BLaER1 (cell line): ENCODE measurements around the gene DDIT3.
A peak's percentile ranks its signal among the peaks of the same experiment; 100 is the strongest.

Experiments used
- H3K27ac ChIP-seq: shearing (Covaris generic); formaldehyde crosslinking; 2 replicates; pipeline ENCODE4 v1.8.1; 2022
- H3K27me3 ChIP-seq: shearing (Covaris generic); formaldehyde crosslinking; 2 replicates; pipeline ENCODE4 v1.8.1; 2022
- H3K36me3 ChIP-seq: shearing (Covaris generic); formaldehyde crosslinking; 2 replicates; pipeline ENCODE4 v1.8.1; 2022
- H3K4me1 ChIP-seq: shearing (Covaris generic); formaldehyde crosslinking; 2 replicates; pipeline ENCODE4 v1.8.1; 2022
- H3K4me2 ChIP-seq: shearing (Covaris generic); formaldehyde crosslinking; 2 replicates; pipeline ENCODE4 v1.8.1; 2022
- H3K4me3 ChIP-seq: shearing (Covaris generic); formaldehyde crosslinking; 2 replicates; pipeline ENCODE4 v1.8.1; 2022
- H3K9ac ChIP-seq: shearing (Covaris generic); formaldehyde crosslinking; 2 replicates; pipeline ENCODE4 v1.8.1; 2022
- H3K9me3 ChIP-seq: shearing (Covaris generic); formaldehyde crosslinking; 2 replicates; pipeline ENCODE4 v1.8.1; 2022
- H4K20me1 ChIP-seq: shearing (Covaris generic); formaldehyde crosslinking; 2 replicates; pipeline ENCODE4 v1.8.1; 2022
- Cebpa-rat ChIP-seq: shearing (Covaris generic); IDR thresholded peaks from 2 replicates; pipeline ENCODE4 v1.8.1; 2022

The DDIT3 gene

DNA sequence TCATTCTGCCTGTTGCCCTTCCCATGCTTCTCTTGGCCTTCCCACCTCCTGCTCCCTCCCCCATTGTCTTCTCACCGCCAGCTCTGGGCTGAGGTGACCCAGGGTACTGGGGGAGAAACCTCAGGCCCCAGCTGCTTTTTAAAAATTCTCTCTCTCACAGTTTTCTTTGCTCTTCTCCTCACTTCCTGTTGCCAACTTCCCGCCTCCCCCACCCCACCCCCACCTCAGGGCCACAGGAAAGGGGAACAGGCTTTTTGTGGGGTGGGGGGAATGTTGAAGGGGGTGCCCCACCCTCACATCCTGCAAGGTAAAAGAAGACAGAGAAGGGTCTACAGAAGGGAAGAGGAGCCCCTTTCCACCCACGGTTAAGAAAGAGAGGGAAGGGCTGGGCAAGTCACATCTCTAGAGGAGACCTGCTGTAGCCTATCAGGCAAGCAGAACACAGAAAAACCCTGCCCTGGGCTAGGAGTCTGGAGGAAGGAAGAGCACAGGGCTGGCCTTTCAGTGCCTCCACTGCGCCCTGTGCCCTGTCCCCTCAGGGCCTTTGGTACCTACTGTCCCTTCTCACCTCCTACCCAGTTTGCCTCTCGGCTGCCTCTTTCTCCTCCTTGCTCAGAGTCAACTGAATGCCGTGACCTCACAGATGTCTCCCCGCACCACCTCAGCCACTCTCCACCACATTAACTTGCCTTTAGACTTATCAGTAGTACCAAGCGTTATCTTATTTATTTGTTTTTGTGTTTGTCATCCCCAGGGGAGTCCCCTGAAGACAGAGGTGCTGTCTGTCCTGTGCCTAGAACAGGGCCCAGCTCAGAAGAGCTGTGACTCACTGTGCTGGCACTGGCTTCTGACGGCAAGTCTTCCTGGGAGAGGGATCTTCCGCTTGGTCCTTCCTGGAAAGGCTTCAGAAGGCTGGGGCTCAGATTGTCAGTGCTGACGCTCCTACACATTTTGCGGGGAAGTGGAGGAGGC is 42.3 kb downstream of the DDIT3 start:
- peaks cover 63% of the 10 kb centered on the region for H3K4me1 ChIP-seq
- peak overlapping the region; percentile 87 for H3K9ac ChIP-seq

DNA sequence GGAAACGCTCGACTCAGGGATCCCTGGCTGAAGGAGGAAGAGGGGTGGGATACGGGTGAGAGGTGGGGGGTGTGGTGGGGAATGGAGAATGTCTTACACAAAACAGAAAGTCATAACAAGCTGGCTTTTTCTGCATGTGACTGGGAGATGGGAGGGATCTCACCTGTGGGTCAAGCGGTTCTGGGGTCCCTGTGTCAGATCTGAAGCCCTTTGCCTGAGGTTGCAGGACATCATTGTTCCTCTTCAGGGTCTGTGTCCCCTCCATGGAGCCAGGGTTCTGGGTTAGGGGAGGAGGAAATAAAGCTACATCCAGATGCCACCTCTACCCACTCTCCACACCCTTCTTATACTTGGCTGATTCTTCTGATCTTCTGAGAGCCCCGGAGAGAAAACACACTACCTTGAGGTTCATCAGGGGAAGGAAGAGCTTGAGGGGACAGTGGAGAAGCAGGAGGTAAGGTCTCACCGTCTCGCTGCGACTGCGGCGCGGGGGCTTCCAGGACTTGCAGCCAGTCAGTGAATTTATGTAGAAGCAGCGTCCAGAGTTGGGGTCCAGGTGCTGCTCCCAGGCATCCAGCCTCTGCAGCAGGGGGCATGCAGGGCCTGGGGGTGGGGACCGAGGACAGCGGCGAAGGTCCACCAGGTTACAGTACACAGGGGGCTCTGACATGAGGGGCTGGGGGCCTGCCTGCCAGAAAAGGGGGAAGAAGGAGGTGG is 43.2 kb downstream of the DDIT3 start:
- Histone ChIP-seq H3K9ac (peak overlapping the region; percentile 87), H3K4me1 (peaks cover 63% of the 10 kb centered on the region), H3K27me3 (peaks cover 6% of the 10 kb centered on the region; the same call in 1 of the 2 replicates), H3K4me3 (peak overlapping the region; percentile 66), H3K4me2 (peak overlapping the region; percentile 99), H4K20me1 (no peaks in the 10 kb centered on the region), H3K9me3 (no peaks in the 10 kb centered on the region), H3K27ac (peak overlapping the region; percentile 88), H3K36me3 (peaks cover 34% of the 10 kb centered on the region)
- no peak for TF ChIP-seq Cebpa-rat

More for the DNA sequence above, 42.3 kb downstream of the DDIT3 start:
- H3K4me2 ChIP-seq: peak overlapping the region; percentile 99
- no peak for TF ChIP-seq Cebpa-rat
- H3K36me3 ChIP-seq: peaks cover 25% of the 10 kb centered on the region
- peak overlapping the region; percentile 66 for H3K4me3 ChIP-seq
- H4K20me1 ChIP-seq: no peaks in the 10 kb centered on the region
- H3K27me3 ChIP-seq: peaks cover 6% of the 10 kb centered on the region; the same call in 1 of the 2 replicates
- no peaks in the 10 kb centered on the region for H3K9me3 ChIP-seq
- peak overlapping the region; percentile 88 for H3K27ac ChIP-seq

DNA sequence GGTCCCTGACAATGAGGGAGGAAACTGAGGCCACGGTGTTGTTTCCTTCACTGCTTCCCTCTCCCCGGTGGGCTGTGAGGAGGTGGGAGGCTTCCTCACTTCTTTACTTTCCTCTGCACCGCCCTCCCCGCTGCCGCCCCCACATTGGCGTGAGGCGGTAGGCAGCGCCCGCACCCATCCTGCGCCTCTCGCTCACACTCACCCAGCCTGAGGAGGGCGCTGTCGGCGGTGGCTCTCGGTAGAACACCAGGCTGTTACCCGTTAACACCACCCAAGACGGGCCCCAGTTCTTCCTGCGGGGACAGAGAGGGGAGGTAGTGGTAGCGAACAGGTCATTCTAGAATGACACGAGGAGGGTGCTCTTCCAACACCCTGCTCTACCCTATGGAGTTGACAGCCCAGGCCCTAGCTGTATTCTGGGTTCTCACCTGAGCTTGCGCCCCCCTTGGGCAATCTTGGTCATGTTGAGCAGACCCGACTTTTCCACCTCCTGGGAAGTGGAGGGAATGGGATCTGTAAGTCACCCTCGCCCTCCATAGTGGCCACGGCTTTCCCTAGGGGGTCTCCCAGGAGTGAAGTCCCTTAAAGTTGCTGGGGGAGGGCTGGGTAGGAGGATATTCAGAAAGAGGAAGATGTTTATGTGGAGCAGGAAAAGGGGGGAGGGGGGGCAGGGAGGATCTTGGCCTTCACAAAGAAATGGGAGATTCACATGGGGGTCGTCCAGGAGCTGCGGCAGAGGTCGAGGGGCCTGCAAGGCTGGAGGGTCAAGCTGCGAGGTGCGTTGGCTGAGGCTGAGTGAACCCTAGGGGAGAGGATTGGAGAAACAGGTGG is 43.9 kb downstream of the DDIT3 start:
- H3K4me1 ChIP-seq: peaks cover 63% of the 10 kb centered on the region
- peak overlapping the region; percentile 66 for H3K4me3 ChIP-seq
- H3K27me3 ChIP-seq: peaks cover 6% of the 10 kb centered on the region; the same call in 1 of the 2 replicates
- peak overlapping the region; percentile 87 for H3K9ac ChIP-seq
- TF ChIP-seq Cebpa-rat: no peak
- peaks cover 41% of the 10 kb centered on the region for H3K36me3 ChIP-seq
- no peaks in the 10 kb centered on the region for H4K20me1 ChIP-seq
- no peaks in the 10 kb centered on the region for H3K9me3 ChIP-seq
- H3K4me2 ChIP-seq: peak overlapping the region; percentile 99
- H3K27ac ChIP-seq: peak overlapping the region; percentile 88

DNA sequence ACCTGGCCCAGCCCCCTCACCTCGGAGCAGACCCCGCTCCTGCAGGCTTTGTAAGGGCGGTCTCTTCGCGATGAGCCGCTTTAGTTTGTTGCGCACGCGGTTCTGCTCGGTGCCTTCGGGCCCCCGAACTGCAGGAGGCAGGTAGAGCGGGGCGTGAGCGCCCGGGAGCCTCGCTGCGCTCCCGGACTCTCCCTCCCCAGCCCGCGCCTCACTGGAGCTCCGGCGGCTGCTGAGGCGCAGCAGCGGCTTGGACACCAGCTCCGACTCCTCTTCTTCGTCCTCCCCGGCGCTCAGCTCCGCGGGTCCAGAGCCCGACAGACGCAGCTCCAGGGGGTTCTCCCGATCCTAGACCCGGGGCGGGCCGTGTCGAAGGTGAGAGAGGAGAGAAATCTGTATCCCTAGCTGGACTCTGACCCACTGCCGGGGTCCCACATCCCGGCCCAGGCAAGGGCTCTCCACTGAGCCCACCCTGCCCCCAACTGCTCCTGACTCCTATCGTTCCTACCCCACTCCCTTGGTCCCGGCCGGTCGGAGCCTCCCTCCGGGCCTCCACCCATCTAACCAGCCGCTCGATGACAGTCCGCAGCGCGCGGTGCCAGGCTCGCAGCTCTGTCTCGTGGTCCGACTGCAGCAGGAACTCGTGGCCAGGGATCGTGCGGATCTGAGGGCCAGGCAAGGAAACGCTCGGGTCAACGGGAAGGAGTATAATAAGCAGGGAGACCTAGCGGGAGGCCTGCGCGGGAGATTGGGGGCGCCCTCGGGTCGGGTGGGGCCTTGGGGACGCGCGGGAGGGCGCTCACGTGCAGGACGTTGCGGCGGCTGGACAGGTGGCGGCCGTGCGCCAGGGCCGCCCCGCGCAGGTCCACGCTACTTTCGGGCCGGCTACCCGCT is 44.8 kb downstream of the DDIT3 start:
- Histone ChIP-seq H3K9ac (peak overlapping the region; percentile 87), H3K4me2 (peak overlapping the region; percentile 99), H3K4me1 (peaks cover 59% of the 10 kb centered on the region), H3K27me3 (peaks cover 6% of the 10 kb centered on the region; the same call in 1 of the 2 replicates), H3K27ac (peak overlapping the region; percentile 88), H3K36me3 (peaks cover 49% of the 10 kb centered on the region), H4K20me1 (no peaks in the 10 kb centered on the region), H3K9me3 (no peaks in the 10 kb centered on the region), H3K4me3 (peak overlapping the region; percentile 66)
- no peak for TF ChIP-seq Cebpa-rat

DNA sequence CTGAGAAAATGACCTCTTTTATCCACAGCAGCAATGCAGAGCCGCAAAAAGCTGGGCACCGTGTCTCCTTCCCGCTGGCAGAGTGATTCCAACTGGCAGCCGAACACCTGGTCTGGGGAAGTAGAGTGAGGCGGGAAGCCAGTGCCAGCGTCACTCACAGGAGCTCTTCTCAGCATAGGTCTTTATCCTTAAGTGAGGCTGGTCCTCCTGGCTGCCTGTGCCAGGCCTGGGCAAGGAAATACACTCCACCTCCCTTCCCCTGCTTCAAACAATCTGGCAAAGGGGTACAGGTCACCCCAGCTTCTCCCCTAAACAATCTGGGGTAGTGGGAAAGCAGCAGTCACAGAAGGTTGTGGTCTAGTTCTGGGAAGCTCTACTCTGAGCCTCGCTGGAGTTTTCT is 45.5 kb downstream of the DDIT3 start:
- Histone ChIP-seq H3K4me2 (0 out of 2 replicates have a peak overlapping the region, but pooled peaks have one; percentile 99), H3K27ac (no peak overlapping the region), H3K9me3 (no peaks in the 10 kb centered on the region), H3K4me3 (no peak overlapping the region), H3K36me3 (peaks cover 56% of the 10 kb centered on the region), H3K4me1 (peaks cover 52% of the 10 kb centered on the region), H3K9ac (no peak overlapping the region), H3K27me3 (peaks cover 6% of the 10 kb centered on the region; the same call in 1 of the 2 replicates), H4K20me1 (no peaks in the 10 kb centered on the region)
- TF ChIP-seq Cebpa-rat: no peak

DNA sequence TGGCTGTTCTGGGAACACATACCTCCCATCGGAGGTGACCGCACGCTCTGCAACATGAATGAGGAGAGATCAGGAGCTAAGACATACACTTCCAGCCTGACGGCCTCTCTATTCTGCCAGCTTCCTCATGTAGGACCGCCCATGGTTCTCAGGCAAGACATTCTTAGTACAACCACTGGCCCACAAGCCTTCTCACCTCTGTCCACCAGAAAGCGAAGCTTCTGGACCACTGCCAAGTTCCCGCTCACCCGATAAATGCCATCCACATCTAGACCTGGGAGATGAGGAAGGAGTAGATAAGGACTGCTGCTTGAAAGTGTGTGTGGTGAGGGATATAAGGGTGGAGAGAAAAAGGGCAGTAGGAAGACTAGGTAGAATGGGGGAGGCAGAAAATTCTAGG is 45.9 kb downstream of the DDIT3 start:
- Histone ChIP-seq H3K4me2 (0 out of 2 replicates have a peak overlapping the region, but pooled peaks have one; percentile 99), H3K27me3 (peaks cover 6% of the 10 kb centered on the region; the same call in 1 of the 2 replicates), H3K27ac (no peak overlapping the region), H4K20me1 (no peaks in the 10 kb centered on the region), H3K4me1 (peaks cover 48% of the 10 kb centered on the region), H3K36me3 (peaks cover 60% of the 10 kb centered on the region), H3K9me3 (no peaks in the 10 kb centered on the region), H3K4me3 (no peak overlapping the region), H3K9ac (no peak overlapping the region)
- TF ChIP-seq Cebpa-rat: no peak

DNA sequence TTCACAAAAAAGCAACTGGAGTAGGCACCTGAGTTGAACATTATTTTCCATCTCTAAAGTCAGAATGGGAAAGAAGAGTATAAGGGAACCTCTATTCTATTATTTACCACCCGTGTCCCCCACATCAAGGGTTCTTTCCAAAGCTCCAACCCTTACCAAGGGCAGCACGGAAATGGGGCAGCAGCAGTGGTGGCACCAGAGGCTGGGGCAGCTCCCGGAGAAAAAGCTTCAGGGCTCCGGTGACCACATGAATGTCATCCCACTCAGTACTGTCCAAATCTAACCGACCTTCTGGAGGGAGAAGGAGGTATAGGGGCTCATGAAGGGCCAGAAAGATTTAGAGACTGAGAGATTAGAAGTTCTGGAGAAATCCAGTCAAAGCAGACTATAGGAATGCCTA is 46.4 kb downstream of the DDIT3 start:
- Histone ChIP-seq H3K27me3 (peaks cover 6% of the 10 kb centered on the region; the same call in 1 of the 2 replicates), H3K36me3 (peaks cover 65% of the 10 kb centered on the region), H3K9ac (no peak overlapping the region), H3K9me3 (no peaks in the 10 kb centered on the region), H3K27ac (no peak overlapping the region), H3K4me1 (peaks cover 42% of the 10 kb centered on the region), H3K4me3 (no peak overlapping the region), H4K20me1 (no peaks in the 10 kb centered on the region), H3K4me2 (no peak overlapping the region)
- TF ChIP-seq Cebpa-rat: no peak

DNA sequence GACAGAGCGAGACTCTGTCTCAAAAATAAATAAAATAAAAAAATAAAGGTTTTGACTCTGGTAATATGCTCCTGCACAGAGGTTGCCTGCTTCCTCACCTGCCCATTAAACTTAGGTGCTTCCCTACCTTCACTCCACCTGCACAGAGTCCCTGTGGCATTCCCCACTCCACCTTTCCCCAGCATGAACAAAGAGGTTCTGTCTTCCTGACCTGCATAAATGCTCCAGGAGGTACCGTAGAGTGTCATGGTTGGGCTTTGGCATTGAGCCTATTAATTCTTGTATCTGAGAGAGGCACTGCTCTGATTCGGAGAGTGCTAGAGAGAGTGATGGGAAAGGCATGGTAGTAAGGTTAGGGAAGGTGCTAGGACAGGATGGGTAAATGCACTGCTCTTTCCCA is 46.9 kb downstream of the DDIT3 start:
- Histone ChIP-seq H3K27ac (no peak overlapping the region), H3K27me3 (peaks cover 6% of the 10 kb centered on the region; the same call in 1 of the 2 replicates), H3K36me3 (peaks cover 65% of the 10 kb centered on the region), H3K9ac (no peak overlapping the region), H3K4me3 (no peak overlapping the region), H3K9me3 (no peaks in the 10 kb centered on the region), H3K4me2 (no peak overlapping the region), H3K4me1 (peaks cover 37% of the 10 kb centered on the region), H4K20me1 (no peaks in the 10 kb centered on the region)
- TF ChIP-seq Cebpa-rat: no peak
